Mesothelial cell of epicardium (in vitro differentiated cells): ENCODE results near the gene SRD5A3. TPM values are rescaled to one million over a fixed set of nuclear protein-coding genes. Genes with fewer than 3 reads are reported as not detected.
A peak's percentile ranks its signal among the peaks of the same experiment; 100 is the strongest.

Source experiments
- DNase-seq, 2 experiments: peaks; one replicate each; pipeline ENCODE4 v3.0.0; 2021; ENCODE audit warnings: low spot score in 2 of 2; ENCODE audit not compliant: unreplicated experiment in 2 of 2
- H3K27ac Mint-ChIP-seq: 2 replicates; pipeline ENCODE4 v1.8.0; 2021; ENCODE audit warnings: mixed read lengths
- H3K27me3 Mint-ChIP-seq: 2 replicates; pipeline ENCODE4 v1.8.0; 2021; ENCODE audit warnings: low read depth, mixed read lengths
- H3K36me3 Mint-ChIP-seq: 2 replicates; pipeline ENCODE4 v1.8.0; 2021; ENCODE audit warnings: mixed read lengths
- H3K4me1 Mint-ChIP-seq: 2 replicates; pipeline ENCODE4 v1.8.0; 2021; ENCODE audit warnings: mixed read lengths
- H3K4me3 Mint-ChIP-seq: 2 replicates; pipeline ENCODE4 v1.8.0; 2021; ENCODE audit warnings: mild to moderate bottlenecking, moderate library complexity, mixed read lengths
- H3K9me3 Mint-ChIP-seq: 2 replicates; pipeline ENCODE4 v1.8.0; 2021; ENCODE audit warnings: mixed read lengths
- CTCF ChIP-seq: fragments of 200-600 bp; sonication (generic); IDR thresholded peaks from one replicate; pipeline ENCODE4 v1.5.0; 2021; ENCODE audit warnings: antibody characterized with exemption; ENCODE audit not compliant: unreplicated experiment
- total RNA-seq: library from RNA; stranded (reverse); gene quantifications from 3 replicates; pipeline ENCODE4 v1.2.1, GENCODE V29; 2021

Gene SRD5A3
- total RNA-seq, 1 donor from 2014 or later: 17.5 TPM

GRCh38 chr4:55397520-55398321, 51.7 kb downstream of the SRD5A3 start:
- Mint-ChIP-seq H3K9me3 (no peaks in the 10 kb centered on the region), H3K27ac (peak overlapping the region; percentile 92), H3K4me3 (peak overlapping the region; percentile 79), H3K36me3 (peaks cover 4% of the 10 kb centered on the region), H3K27me3 (peaks cover 2% of the 10 kb centered on the region), H3K4me1 (peaks cover 33% of the 10 kb centered on the region)
- no peak for TF ChIP-seq CTCF
- DNase-seq: no peak

GRCh38 chr4:55398461-55398860, 52.4 kb downstream of the SRD5A3 start:
- H3K4me1 Mint-ChIP-seq: peaks cover 33% of the 10 kb centered on the region
- no peaks in the 10 kb centered on the region for H3K9me3 Mint-ChIP-seq
- DNase-seq: no peak
- peak overlapping the region; percentile 79 for H3K4me3 Mint-ChIP-seq
- H3K27me3 Mint-ChIP-seq: peaks cover under 1% of the 10 kb centered on the region
- peaks cover 6% of the 10 kb centered on the region for H3K36me3 Mint-ChIP-seq
- H3K27ac Mint-ChIP-seq: peak overlapping the region; percentile 92
- no peak for TF ChIP-seq CTCF

GRCh38 chr4:55398966-55399365, 52.9 kb downstream of the SRD5A3 start:
- peaks cover 33% of the 10 kb centered on the region for H3K4me1 Mint-ChIP-seq
- no peak for DNase-seq
- peak overlapping the region; percentile 74 for H3K27ac Mint-ChIP-seq
- no peaks in the 10 kb centered on the region for H3K27me3 Mint-ChIP-seq
- H3K4me3 Mint-ChIP-seq: peak overlapping the region; percentile 79
- H3K9me3 Mint-ChIP-seq: no peaks in the 10 kb centered on the region
- peaks cover 9% of the 10 kb centered on the region for H3K36me3 Mint-ChIP-seq
- TF ChIP-seq CTCF: no peak

GRCh38 chr4:55399581-55399980, 53.5 kb downstream of the SRD5A3 start:
- no peak for DNase-seq
- Mint-ChIP-seq H3K4me3 (peak overlapping the region; percentile 42), H3K27ac (peak overlapping the region; percentile 74), H3K27me3 (no peaks in the 10 kb centered on the region), H3K9me3 (no peaks in the 10 kb centered on the region), H3K4me1 (peaks cover 33% of the 10 kb centered on the region), H3K36me3 (peaks cover 9% of the 10 kb centered on the region)
- no peak for TF ChIP-seq CTCF

- peaks cover 26% of the 10 kb centered on the region for H3K36me3 Mint-ChIP-seq
- peaks cover 6% of the 10 kb centered on the region for H3K4me1 Mint-ChIP-seq
- H3K9me3 Mint-ChIP-seq: no peaks in the 10 kb centered on the region
- DNase-seq: no peak
- H3K27me3 Mint-ChIP-seq: no peaks in the 10 kb centered on the region
- H3K27ac Mint-ChIP-seq: peak overlapping the region; percentile 7
- H3K4me3 Mint-ChIP-seq: no peak overlapping the region
- TF ChIP-seq CTCF: no peak
Observed at GRCh38 chr4:55405073-55405472, 59.0 kb downstream of the SRD5A3 start.
